Stomach (tissue), 8 donors: ENCODE measurements around the gene SHE. TPM values are rescaled to one million over a fixed set of nuclear protein-coding genes. Genes with fewer than 3 reads are reported as not detected.

ENCODE experiments used
- polyA plus RNA-seq, 3 donors: library from polyadenylated mRNA; stranded (reverse); fragments of 200-250 nt; gene quantifications; one replicate each; pipeline ENCODE4 v1.2.3, GENCODE V29; 2013
- total RNA-seq, 5 donors: library from RNA; depleted of rRNA; stranded (reverse); fragments of >200 nt; gene quantifications; one replicate each; pipeline versions ENCODE4 v1.1.0 to v1.2.3, GENCODE V29; 2014 to 2016
- donor health status: healthy with polysubstance abuse.
- donor health status: Bipolar disorder and iron deficiency.
- donor health status: healthy.

The SHE gene
- total and polyA plus RNA-seq, 8 donors = 0.87 to 13.8 (median 4.5) TPM

Other genes starting within 250 kb of the SHE start
- 100 to 1,000 TPM in 1 of 5 donors, 10 to 100 TPM in 4; 36.2 to 167 (median 61.0) TPM for gene HAX1, start 229.8 kb downstream of the SHE start, total RNA-seq
- 100 to 1,000 TPM; 100 to 136 (median 120) TPM for gene HAX1, start 229.8 kb downstream of the SHE start, polyA plus RNA-seq
- not detected for gene AQP10, start 181.3 kb downstream of the SHE start, total RNA-seq
- not detected for gene AQP10, start 181.3 kb downstream of the SHE start, polyA plus RNA-seq
- gene ATP8B2, start 176.9 kb downstream of the SHE start, total RNA-seq = 10 to 100 TPM; 37.4 to 64.2 (median 46.9) TPM
- 1 to 10 TPM; 5.4 to 6.3 (median 5.5) TPM for gene ATP8B2, start 176.9 kb downstream of the SHE start, polyA plus RNA-seq
- 10 to 100 TPM; 12.7 to 73.9 (median 37.4) TPM for gene IL6R, start 97.1 kb downstream of the SHE start, total RNA-seq
- gene IL6R, start 97.1 kb downstream of the SHE start, polyA plus RNA-seq = 1 to 10 TPM; 1.9 to 4.1 (median 4.0) TPM
- 1 to 10 TPM in 2 of 5 donors, under 1 TPM in 1, not detected in 2; 0.18 to 1.7 (median 1.0) TPM for gene TDRD10, start 193 bp downstream of the SHE start, total RNA-seq
- gene TDRD10, start 193 bp downstream of the SHE start, polyA plus RNA-seq = 1 to 10 TPM in 2 of 3 donors, under 1 TPM in 1; 0.81 to 4.1 (median 2.4) TPM
- gene UBE2Q1, start 56.2 kb upstream of the SHE start, total RNA-seq = 100 to 1,000 TPM in 1 of 5 donors, 10 to 100 TPM in 4; 20.4 to 137 (median 24.2) TPM
- 10 to 100 TPM; 25.0 to 32.8 (median 31.9) TPM for gene UBE2Q1, start 56.2 kb upstream of the SHE start, polyA plus RNA-seq
- gene CHRNB2, start 65.4 kb upstream of the SHE start, total RNA-seq = under 1 TPM in 2 of 5 donors, not detected in 3; under 0.01 to 0.37 TPM
- gene CHRNB2, start 65.4 kb upstream of the SHE start, polyA plus RNA-seq = under 1 TPM in 2 of 3 donors, not detected in 1; 0.12 to 0.38 TPM
- gene ADAR, start 105.8 kb upstream of the SHE start, total RNA-seq = 100 to 1,000 TPM in 3 of 5 donors, 10 to 100 TPM in 2; 35.6 to 173 (median 110) TPM
- 10 to 100 TPM; 23.6 to 31.3 (median 26.8) TPM for gene ADAR, start 105.8 kb upstream of the SHE start, polyA plus RNA-seq